DMS53 treated with DMSO at 0.1 percent for 48 hours (cell line): ENCODE data around the gene ZDHHC17.
"Not testable (repeated sequence)": the region's sequence is repeated elsewhere in the genome, so short reads cannot be mapped to it uniquely, and the experiment has no call there.

Experiments
- DNase-seq: peaks from one replicate; lab custom pipeline; 2025; ENCODE audit not compliant: unreplicated experiment; lab: John Stamatoyannopoulos, UW

The ZDHHC17 gene

GRCh38 chr12:76763746-76764675 is at the start of gene ZDHHC17:
ZDHHC17 (plus strand) TSS chr12:76764115; CDS start chr12:76764237, 122 bp downstream.
- DNase-seq: peak; percentile 98

GRCh38 chr12:76714415-76714814 is 49.5 kb upstream of the ZDHHC17 start:
- DNase-seq: no peak

- no peak for DNase-seq
Measured at GRCh38 chr12:76714861-76715260, 49.1 kb upstream of the ZDHHC17 start.

- no peak for DNase-seq
Measured at GRCh38 chr12:76715332-76715731, 48.6 kb upstream of the ZDHHC17 start.

- no peak for DNase-seq
Measured at GRCh38 chr12:76717314-76717713, 46.6 kb upstream of the ZDHHC17 start.

- no peak for DNase-seq
Measured at GRCh38 chr12:76719171-76720041, 44.5 kb upstream of the ZDHHC17 start.

- DNase-seq: no peak
Measured at GRCh38 chr12:76720068-76720467, 43.8 kb upstream of the ZDHHC17 start.

- DNase-seq: no peak
Measured at GRCh38 chr12:76726626-76727025, 37.3 kb upstream of the ZDHHC17 start.

GRCh38 chr12:76732188-76732587 is 31.7 kb upstream of the ZDHHC17 start:
- not testable (repeated sequence) for DNase-seq

- not testable (repeated sequence) for DNase-seq
Measured at GRCh38 chr12:76737689-76738088, 26.2 kb upstream of the ZDHHC17 start.

- DNase-seq: no peak
Measured at GRCh38 chr12:76738824-76739579, 24.9 kb upstream of the ZDHHC17 start.

GRCh38 chr12:76739896-76740295 is 24.0 kb upstream of the ZDHHC17 start:
- DNase-seq: no peak

- no peak for DNase-seq
Measured at GRCh38 chr12:76740501-76740900, 23.4 kb upstream of the ZDHHC17 start.

GRCh38 chr12:76745343-76745742 is 18.6 kb upstream of the ZDHHC17 start:
- DNase-seq: no peak

- DNase-seq: no peak
Measured at GRCh38 chr12:76746516-76746915, 17.4 kb upstream of the ZDHHC17 start.

- no peak for DNase-seq
Measured at GRCh38 chr12:76747245-76747644, 16.7 kb upstream of the ZDHHC17 start.

GRCh38 chr12:76755829-76756379 is 8.0 kb upstream of the ZDHHC17 start:
- no peak for DNase-seq

- no peak for DNase-seq
Measured at GRCh38 chr12:76757694-76758093, 6.2 kb upstream of the ZDHHC17 start.

- no peak for DNase-seq
Measured at GRCh38 chr12:76762601-76762980, 1.3 kb upstream of the ZDHHC17 start.

GRCh38 chr12:76764856-76765255 is 941 bp downstream of the ZDHHC17 start:
- no peak for DNase-seq

- no peak for DNase-seq
Measured at GRCh38 chr12:76765598-76765997, 1.7 kb downstream of the ZDHHC17 start.
